GM19023 (cell line): Measurements from ENCODE around the gene ZNF416.

Experiments
- ATAC-seq: cut with Tn5 transposase; IDR thresholded peaks from one replicate; pipeline ENCODE4 v1.9.1; 2021; ENCODE audit warnings: mild to moderate bottlenecking, moderate library complexity; ENCODE audit not compliant: unreplicated experiment

The ZNF416 gene

DNA sequence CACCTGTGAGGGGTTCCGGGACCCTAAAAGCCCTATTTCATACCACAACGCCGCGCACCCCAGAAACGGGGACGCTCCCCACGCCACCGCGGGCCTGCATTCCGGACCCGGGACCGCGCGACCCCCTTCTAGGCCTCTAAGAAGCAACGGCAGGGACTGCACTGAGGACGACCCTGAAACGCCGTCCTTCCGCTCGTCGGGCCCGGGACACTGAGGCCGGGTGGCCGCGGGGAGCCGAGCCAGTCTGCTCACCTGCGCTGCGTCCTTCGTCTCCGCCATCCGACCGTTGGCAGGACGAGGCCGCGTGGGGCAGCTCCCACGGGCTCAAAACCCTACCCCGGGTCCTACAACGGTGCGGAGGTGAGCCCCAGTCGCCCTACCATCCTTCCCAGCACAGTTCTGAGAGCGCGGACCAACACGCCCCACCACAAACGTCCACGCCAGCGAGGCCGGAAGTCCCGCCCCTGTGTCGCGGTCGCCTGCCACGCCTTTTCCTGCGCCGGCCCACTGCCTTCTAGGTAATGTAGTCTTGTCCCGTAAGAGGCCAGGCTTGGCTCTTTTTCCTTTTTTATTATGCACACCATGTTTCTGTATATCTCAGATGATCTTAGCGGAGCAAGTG, 19.2 kb downstream of the ZNF416 start, which contains the start of gene ZNF550:
ZNF550 (minus strand) TSS at position 460 of the 622 bp plus-strand sequence; CDS start at position 279, 181 bp downstream.
- peak; percentile 99 for ATAC-seq

DNA sequence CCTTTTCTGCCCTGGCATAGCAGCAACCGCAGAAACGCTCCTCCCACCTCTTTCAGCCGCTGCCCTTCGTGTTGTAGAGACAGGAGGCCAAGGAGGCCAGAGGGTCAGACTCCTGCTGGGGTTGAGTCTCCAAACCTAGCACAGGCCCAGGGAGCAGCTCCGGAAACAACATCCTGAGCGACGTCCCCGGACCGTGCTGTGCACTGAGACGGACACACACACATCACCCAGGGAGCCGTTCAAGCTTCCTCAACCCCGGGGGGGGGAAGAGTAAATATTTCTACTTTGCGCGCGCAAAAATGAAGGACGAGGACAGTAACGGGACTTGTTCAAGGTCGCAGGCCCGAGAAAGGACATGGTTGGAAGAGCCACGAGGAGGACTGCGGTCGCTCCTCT, 19.7 kb downstream of the ZNF416 start:
- ATAC-seq = peak; percentile 30

DNA sequence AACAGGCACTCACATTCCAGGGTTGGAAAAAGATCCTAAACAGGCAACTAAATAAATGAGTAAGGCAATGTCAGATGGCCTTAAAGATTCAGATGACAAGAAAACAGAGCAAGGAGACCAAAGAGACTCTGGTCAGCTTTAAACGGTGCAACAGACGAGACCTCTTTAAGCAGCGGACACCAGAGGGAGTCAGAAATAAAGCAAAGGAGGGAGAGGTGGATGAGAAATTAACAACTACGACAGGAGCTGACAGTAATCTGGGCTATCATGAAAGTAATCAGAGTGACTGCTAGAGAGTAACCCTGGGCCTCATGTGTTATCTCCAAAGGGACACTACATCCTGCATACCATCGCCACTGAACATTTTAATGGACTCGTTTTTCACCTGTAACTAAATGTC, 20.2 kb downstream of the ZNF416 start:
- ATAC-seq = no peak

DNA sequence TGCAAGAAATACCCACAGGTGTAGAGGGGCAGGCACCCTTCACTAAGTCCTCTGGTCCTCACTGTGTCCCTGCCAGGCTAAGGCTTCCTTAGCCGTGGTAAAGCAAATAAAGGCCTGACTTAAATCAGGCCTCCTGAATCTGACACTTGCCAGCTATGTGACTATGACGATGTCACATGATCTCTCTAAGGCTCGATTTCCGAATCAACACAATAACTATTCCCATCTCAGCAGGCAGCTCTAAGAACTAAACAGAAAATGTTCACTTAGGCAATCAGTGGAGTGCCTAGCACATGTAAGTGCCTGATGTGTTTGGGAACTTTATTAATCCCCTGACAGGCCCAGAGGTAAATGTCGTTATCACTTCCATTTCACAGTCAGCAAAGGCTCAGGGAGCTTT, 21.1 kb downstream of the ZNF416 start:
- ATAC-seq = no peak

DNA sequence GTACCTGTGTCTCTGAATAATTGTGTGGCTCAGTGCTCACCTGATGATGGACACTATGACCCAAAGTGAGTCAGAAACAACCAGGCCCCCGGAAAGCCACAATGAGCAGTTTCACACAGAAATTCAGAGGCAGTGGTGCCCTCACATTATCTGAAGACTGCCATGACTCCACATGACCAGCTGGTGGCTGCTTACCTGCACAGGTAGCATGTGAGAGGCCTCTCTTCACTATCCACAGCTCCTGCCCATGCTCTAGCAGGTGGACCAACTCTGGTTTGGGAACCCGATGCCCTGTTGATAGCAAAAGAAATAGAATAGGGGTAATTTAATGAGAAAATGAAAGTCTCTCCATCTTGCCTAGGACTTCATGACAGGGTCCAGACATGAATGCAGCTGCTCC, 26.3 kb downstream of the ZNF416 start:
- no peak for ATAC-seq

DNA sequence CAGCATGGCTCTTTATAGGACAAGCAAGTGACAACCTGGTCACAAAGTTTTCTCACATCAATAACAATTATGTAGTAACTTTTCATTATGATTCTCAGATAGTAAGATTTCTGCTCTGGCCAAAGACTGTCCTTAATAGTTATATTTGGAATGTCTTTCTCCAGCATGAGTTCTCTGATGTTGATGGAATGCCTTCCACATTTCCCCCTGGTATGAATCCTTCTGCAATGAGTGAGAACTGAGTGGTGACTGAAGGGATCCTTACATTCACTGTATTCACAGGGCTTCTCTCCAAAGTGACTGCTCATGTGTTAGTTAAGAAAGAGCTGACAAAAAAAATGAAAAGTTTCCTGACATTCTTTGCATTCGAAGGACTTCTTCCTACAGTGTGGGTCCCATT, 32.2 kb downstream of the ZNF416 start:
- ATAC-seq = no peak

DNA sequence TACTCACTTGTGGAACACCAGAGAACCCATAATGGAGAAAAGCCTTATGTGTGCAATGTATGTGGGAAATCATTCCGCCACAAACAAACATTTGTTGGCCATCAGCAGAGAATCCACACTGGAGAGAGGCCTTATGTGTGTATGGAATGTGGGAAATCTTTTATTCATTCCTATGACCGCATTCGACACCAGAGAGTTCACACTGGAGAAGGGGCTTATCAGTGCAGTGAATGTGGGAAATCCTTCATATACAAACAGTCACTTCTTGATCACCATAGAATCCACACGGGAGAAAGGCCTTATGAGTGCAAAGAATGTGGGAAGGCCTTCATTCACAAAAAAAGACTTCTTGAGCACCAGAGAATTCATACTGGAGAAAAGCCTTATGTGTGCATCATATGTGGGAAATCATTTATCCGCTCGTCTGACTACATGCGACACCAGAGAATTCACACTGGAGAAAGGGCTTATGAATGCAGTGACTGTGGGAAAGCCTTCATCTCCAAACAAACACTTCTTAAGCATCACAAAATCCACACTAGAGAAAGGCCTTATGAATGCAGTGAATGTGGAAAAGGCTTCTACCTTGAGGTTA, 40.7 kb downstream of the ZNF416 start:
- ATAC-seq = no peak

DNA sequence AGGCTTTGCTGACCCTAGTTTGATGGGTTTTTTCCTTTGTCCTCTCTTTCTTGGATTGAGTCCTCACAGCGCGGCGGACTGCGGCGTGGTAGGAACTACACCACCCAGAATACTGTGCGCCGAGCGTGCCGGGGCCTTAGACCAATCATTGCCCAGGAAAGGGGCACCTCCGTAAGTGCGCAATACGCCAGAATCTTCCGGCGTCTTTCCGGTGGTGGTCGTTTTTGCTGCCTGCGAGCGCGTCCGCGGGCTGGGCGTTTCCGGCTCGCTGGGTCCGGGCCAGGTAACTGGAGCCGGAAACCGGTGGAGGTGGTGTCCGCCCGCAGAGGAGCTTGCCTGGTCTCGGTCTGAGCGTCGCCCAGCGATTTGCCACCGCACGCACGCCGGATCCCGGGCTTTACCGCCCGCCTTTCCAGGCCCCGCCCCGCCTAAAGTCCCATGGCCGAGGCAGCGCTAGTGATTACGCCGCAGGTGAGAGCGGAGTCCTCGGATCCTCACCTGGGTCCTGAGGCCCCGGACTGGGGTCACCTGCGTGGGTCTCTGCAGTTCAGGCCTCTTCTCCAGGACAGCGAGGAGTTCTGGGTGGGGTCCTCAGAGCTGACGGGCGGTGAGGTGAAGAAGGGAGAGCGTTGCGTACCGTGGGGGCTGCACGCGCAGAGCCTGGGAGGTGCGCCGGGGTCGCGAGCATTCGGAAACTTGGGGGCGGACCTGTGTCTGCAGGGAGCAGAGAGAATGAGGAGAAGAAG, 51.4 kb downstream of the ZNF416 start, which contains the start of gene ZNF549:
ZNF549 (plus strand) TSS at position 221 of the 746 bp plus-strand sequence; CDS start at position 439, 218 bp downstream.
- peak; percentile 98 for ATAC-seq
